HTERT RPE-1 (cell line): ENCODE data around the gene CD96.
"Not testable (repeated sequence)": the region's sequence is repeated elsewhere in the genome, so short reads cannot be mapped to it uniquely, and the experiment has no call there.

Source experiments
- in situ Hi-C: fragments of 300-500 bp; cut with MboI; formaldehyde crosslinking; loops from 4 replicates; pipeline ENCODE4 v1.14.3; 2020; ENCODE audit warnings: low sequenced_read_pairs

Gene CD96

DNA sequence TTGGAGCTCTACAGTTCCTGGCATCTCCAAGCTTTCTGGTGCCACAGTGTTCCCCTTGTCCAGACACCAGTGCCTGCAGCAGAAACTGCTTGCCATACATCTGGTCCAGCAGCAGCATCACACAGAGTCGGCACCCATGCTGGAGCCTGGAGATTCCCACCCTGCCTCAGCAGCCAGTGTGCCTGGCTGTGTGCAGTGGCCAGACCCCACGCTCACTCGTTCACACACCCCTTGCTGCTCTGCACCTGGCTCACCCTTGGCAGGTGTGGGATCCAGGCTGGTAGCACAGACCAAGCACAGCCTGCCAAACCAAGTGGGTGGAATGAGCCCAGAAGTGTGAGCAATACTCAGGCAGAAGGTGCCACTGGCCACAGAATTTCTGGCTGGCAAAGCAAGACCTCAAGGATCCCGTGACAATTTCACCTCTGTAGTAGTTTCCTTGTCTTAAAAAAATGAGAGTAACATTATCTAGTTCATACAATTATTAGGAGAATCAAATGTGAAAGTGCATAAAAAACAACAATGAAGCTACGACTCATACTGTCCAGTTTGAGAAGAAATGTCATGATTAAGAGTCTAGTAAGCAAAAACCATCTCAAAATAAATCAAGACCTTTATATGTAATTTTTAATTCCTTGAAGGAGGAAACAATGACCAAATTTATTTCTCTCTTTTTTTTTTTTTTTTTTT lies 76.1 kb downstream of the CD96 start:
- in situ Hi-C loops: no loop called here

DNA sequence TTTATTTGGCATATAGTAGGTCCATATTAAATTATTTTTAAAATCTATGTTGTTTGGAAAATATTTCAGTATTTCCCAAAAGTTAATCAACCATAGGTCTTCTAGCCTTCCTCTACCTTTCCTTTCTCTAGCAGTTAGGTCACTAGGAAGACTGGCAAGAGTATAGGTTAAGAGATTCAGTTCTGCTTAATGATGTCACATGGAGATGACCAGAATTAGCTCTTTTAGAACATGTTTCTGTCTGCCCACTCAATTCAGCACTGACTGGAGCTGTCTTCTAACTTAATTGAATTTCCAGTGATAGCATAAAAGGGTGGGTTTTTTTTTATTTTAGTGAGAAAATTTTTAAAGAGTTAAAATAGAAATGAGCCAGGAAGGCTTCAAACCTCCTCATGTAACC lies 76.9 kb downstream of the CD96 start:
- in situ Hi-C loops: no loop called here

DNA sequence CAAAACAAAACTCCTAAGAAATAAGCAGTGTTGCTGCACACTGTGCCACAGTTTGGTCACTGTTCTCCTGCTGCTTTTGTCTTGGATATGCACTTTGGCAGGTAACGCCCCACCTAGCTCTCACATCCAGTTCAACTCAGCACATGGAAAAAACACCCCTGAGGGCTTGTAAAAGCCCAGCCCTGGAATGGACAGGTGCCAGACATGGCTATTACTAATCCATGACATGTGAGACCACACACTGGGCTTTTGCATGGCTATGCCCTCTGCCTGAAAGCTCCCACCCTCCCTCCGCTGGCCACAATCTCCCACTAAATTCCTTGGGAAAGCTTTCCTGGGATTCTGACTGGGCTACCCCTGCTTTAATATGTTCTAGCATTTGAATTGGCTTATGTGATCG lies 77.8 kb downstream of the CD96 start:
- in situ Hi-C loops: no loop called here

DNA sequence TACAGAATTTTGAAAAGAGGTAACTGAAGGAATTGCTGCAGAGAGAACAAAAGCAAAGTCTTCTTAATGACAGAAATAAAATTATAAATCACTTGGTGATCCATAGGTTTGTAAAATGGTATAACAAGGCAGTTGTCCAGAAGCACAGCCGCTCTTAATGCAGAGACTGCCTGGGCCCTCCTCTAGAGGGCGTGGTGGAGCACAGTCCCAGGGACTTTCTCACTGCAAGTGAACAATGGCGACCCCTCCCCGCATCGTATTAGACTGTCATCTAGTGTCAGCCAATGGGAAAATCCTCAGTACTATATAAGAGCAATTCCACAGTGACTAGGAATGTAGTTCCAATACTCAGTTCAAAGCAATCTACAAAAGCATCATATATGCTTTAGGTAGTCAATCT lies 79.5 kb downstream of the CD96 start:
- in situ Hi-C loops: no loop called here

DNA sequence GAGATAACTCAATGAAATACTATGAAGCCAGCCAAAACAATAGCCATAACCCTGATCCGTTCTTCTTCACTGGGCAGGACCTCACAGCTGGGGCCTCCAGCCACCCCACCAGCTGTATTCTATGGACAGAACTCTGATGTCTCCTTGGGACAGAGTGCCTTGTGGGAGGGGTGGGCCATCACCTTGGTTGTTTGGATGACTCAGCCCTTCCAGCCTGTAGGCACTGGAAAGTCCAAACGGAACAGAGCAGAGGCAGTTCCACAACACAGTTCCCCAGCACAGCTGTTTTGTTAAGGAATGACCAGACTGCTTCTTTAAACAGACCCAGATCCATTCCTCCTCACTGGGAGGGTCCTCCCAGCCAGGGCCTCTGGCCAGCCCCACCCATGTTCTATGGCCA lies 85.1 kb downstream of the CD96 start:
- in situ Hi-C loops: no loop called here

DNA sequence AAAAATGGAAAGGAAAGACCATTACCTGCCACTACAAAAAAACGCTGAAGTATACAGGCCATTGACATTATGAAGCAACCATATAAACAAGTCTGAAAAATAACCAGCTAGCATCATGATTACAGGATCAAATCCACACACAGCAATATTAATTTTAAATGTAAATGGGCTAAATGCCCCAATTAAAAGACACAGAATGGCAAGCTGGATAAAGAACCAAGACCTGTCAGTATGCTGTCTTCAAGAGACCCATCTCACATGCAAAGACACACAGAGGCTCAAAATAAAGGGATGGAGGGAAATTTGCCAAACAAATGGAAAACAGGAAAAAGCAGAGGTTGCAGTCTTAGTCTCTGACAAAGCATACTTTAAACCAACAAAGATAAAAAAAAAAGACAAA lies 87.0 kb downstream of the CD96 start:
- in situ Hi-C loops: not testable (repeated sequence)

DNA sequence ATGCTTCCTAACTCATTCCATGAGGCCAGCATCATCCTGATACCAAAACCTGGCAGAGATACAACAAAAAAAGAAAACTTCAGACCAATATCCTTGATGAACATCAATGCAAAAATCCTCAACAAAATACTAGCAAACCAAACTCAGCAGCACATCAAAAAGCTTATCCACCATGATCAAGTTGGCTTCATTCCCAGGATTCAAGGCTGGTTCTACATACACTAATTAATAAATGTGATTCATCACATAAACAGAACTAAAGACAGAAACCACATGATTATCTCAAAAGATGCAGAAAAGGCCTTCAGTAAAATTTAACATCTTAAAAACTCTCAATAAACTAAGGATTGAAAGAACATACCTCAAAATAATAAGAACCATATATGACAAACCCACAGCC lies 88.6 kb downstream of the CD96 start:
- in situ Hi-C loops: not testable (repeated sequence)

DNA sequence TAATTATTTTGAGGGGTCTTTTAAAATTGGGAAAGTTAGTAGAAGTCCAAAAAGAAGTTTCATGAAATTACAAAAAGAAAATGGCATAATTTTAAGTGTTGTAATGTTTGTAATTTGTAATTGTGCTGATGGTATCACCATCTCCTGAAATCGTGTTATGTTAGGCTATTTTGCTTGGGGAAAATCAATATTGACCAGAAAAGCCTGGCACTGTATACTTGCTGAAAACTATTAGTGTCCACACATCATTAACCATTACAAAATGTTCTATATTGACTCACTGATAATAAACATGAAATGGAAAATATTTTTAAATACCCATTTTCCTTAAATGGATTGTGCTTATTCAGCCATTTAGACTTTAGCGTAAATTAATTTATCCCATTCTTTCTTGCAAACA lies 93.4 kb downstream of the CD96 start:
- in situ Hi-C loops: no loop called here

DNA sequence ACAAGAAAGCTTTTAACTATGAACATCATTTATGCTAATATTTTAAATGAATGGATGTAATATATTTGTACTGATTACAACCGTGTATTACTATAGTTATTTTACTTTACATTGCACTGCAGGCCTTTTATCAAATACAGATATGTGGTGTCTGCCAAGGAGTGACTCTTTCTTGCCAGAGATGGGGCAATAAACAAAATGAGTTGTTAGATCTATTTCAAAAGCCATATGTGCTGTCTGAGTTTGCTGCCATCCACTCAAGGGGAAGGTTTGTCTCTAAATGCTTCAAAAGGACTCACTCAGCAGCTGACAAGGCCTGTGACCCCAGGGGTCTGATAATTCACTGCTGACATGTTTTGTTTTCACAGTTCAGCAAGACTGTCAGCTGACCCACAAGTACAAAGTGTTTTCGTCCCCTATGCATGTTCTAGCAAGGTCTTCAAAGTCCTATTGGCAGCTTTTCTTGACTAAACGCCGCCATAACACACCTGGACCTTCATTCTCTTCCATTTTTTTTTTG lies 94.4 kb downstream of the CD96 start:
- in situ Hi-C loops: no loop called here

DNA sequence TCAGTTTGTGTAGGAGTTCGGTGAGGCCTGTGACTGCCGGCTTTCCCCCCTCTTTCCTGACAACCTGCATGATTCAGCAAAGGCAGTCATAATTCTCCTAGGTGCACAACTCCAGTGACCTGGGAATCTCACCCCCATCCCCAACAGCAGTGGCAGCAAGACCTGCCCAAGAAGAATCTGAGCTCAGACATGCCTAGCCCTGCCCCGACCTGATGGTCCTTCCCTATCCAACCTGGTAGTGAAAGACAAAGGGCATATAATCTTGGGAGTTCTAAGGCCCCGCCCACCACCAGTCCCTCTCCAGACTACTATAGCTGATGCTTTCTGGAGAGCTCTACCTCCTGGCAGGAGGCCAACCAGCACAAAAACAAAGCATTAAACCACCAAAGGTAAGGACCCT lies 97.3 kb downstream of the CD96 start:
- in situ Hi-C loops: no loop called here

DNA sequence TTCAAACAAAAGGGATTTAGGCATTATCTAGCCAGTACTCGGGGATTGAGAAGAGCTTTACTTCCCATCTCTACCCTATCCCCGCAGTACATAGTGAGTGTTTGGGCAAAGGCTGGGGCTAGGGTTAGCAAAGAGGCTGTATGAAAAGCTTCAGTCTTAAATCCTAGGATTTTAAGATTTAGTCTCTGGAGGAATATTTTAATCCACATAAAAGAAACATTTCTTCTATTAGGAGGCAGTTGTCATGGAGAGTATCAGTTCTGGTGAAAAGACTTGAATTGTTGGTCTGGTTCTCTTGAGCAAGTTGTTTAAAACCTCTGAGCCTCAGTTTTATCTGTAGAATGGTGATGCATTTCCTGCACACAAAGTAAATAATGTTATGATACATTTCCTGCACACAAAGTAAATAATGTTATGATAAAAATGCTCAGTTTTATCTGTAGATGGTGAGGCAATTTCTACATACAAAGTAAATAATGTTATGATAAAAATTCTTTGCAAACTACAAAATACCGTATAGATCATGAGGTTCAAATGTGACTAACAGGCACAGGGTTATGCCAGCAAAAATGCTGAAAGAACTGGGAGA lies 107.1 kb downstream of the CD96 start:
- in situ Hi-C loops: no loop called here

DNA sequence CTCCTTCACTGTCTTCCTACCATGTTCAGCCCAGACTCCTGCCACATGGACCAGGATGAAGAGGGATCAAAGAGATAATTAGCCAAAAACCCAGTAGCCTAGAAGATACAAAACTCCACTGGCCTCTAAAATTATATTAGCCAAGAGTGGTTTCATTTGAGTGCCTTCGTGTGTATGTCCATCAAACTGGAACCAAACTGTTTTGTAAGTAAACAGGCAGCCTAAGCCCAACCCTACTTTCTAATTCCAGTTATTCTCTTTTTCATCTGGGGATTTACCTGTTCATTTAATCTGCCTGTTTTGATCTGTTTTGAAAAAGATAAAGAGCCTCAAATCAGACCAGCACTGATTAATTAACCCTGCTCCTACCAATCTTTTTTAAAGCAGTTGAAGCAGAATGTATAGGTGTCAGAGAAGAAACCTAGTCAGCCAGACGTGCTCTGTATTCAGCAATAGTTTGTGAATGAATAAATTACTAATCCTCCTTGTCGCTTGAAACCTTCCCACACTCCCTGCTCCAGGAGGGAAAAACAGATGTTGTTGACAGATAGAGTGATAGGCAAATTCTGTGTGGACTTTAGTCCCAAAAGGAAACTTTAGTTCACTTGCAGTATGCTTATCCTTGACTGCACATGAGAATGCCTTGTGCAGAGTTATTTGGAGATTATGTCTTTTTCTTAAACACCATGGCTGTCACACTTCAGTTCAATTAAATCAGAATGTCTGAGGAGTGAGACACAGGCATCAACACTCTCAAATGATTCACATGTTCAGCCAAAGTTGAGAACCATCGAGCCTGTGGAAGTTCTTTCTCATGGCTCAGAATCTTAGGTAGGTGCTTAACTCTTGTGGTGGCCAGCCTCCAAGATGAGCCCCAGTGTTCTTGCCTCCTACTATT lies 108.6 kb downstream of the CD96 start:
- in situ Hi-C loops: no loop called here

DNA sequence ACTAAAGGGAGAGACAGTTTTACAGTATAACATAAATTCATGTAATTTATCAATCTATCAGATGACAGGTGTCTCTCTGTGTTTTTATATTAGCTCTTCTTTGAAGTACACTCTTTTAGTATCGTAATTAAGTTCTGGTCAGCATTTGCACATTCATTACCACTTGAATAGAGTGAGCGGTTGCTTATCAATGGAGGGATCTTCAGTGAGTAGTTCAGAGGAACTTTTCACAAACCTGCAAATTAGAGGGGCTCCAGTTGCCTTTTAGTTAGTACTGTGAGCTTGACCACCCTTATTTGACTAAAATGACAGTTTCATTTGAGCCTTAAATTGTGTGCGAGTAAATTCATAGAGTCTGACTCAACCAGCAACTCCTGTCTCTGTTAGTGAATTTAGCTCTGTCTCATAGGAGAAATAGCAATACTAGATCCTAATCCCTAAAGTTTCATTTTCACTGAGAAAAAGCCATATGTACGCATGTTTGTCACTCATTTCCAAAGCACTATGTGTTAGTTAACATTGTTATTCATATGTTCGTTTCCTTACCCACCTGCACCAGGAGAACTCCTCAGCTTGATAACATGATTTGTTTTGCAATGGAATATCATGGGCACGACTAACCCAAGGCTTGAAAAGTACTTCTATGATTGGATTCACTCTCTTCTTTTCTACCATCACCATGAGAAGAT lies 110.6 kb downstream of the CD96 start:
- in situ Hi-C loops: no loop called here

DNA sequence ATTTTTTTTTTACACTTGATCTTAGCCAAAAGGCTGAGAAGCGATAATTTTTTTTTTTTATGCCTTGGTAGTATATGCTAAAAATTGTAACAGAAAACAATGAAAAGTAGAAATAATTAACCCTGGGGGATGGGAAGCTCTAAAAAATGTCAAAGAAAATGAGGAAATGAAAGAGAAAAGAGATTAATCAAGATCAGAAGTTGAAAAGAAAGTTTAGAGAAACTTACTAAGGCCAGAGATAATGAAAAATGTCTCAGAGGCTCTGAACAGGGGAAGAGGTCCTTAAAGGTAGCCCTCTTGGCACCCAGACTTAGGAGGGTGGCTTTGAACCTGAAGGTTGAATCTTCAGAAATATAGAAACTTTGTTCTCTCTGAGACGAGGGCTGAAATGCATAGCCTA lies 111.8 kb downstream of the CD96 start:
- in situ Hi-C loops: no loop called here

DNA sequence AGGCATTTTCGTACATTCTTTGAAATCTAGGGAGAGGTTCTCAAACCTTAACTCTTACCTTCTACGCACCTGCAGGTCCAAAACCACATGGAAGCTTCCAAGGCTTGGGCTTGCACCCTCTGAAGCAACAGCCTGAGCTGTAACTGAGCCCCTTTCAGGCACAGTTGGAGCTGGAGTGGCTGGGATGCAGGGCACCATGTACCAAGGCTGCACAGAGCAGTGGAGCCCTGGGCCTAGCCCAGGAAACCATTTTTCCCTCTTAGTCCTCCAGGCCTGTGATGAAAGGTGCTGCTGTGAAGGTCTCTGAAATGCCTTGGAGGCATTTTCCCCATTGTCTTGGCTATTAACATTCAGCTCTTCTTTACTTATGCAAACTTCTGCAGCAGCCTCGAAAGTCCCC lies 120.0 kb downstream of the CD96 start:
- in situ Hi-C loops: no loop called here

DNA sequence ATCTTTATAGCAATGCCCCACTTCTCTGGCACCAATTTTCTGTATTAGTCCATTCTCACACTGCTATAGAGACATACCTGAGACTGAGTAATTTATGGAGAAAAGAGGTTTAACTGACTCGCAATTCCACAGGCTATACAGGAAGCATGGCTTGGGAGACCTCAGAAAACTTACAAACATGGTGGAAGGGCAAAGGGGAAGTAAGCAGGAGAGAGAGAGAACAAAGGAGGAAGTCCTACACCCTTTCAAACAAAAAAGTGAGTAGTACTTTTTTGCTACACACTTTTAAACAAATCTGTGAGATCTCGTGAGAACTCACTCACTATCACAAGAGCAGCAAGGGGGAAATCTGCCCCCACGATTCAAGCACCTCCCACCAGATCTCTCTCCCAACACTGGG lies 120.9 kb downstream of the CD96 start:
- in situ Hi-C loops: no loop called here

DNA sequence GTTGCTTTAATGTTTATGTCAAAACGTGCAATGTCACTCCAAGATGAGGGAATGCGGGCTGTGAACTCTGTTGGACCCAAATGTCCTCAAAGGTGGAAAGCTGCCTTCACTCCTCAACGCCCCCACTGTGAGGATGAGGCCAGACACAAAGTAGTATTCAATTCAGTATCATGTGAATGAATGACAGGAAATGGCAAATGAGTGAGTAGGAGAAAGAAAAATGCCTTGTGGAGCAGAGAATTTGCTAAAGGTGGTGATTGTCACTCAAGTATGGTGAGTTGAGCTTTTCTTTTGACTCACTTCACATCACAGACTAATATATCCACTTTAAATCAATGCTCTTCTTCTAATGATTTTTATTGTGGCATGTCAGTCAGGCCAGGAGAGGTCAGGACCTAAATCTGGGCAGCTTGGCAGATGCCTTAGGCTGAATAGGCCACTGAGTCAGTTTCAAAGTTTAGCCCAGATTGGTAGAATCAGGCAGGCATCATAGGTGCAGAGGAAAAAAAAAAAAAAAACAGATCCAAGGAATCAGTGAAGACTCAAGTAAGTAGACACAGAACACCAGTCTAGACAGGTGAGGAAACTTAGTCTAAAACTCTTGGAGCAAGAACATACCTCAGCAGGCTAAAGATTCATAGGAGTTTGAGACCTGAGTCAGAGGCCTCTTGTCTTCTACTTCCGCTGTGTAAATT lies 124.2 kb downstream of the CD96 start:
- in situ Hi-C loops: no loop called here

DNA sequence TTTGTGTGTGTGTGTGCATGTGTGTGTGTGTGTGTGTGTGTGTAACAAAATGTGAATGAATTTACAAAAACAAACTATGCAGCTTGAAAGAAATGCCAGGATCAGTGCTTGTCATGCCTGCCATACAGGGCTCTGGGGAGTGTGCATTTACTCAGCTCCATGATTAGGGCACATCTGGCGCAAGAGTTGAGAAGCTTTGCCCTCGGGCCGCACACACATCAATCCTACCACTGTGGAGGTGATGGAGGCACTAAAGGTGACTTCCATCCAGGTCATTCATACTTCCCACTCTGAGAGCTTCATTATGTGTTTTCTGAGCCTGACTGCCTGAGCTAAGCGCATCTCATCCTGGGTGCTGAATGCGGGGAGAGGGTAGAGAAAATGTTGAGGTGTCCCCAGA lies 125.2 kb downstream of the CD96 start:
- in situ Hi-C loops: no loop called here

DNA sequence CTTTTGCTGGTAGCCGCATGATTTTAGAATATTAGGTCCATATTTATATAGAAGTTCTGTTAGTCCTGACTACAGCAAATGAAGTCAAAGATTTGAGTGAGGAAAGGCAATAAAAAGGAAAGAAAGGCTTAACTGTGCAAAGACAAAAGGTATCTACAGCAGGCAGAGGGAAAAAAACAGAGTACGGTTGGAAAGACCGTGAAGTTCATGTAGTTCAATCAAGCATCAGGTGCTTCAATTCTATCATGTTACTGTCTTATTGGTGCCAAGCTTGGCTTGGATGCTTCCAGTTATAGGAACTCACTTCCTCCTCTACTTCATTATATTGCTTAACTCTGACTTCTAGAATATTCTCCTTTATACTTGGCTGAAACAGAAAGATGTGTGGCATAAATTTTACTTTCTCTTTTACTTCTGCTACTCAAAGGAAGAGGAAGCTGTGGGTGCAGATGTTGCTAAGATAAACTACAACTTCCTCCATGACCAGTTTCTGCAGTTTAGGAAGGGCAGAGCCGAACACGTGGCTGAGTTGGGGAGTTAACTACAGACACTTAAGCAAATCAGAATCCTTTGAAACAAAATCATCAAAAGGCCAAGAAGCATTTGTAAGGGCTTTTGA lies 125.7 kb downstream of the CD96 start:
- in situ Hi-C loops: no loop called here

DNA sequence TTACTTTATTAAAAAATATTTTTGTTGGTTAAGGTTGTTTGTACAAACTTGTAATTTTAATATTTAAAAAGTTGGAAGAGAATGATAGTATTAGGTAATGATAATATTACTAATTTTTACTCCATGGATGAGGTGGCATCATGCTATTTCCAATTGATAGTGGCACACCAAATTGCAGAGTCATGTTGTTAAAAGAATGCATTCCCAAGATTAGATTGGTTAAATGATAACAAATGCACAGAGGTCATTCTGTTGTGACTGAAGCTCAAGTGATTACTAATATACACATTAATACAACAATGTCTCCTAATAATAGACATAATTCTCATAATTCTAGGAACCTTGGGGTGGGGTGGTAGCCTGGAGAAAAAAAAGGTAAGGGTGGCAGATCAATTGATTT lies 126.3 kb downstream of the CD96 start:
- in situ Hi-C loops: no loop called here
